B cell (primary cell): ENCODE measurements around the gene LPCAT4. TPM values are rescaled to one million over a fixed set of nuclear protein-coding genes. Genes with fewer than 3 reads are reported as not detected.

Experiments used
- ATAC-seq: fragments of 200-7000 bp; cut with Tn5 transposase; one replicate; pipeline ENCODE4 v1.10.0; 2021; ENCODE audit warnings: low read depth, mild to moderate bottlenecking, moderate number of reproducible peaks, moderate library complexity
- CTCF ChIA-PET: fragments of 350-600 bp; sonication (Branson Sonifier 250); formaldehyde crosslinking; loops from one replicate; lab custom pipeline; 2021; ENCODE audit warnings: antibody characterized with exemption, inconsistent platforms; lab: Charles Lee
- POLR2A ChIA-PET: fragments of 350-600 bp; sonication (Branson Sonifier 250); formaldehyde crosslinking; loops from one replicate; lab custom pipeline; 2021; ENCODE audit warnings: antibody characterized with exemption; lab: Charles Lee
- DNase-seq: peaks from one replicate; pipeline ENCODE4 v3.0.0; 2013
- H2AFZ ChIP-seq: 2 replicates; pipeline ENCODE4 v1.6.1; 2012; ENCODE audit warnings: mild to moderate bottlenecking, low read depth, low read length; ENCODE audit not compliant: insufficient read depth, poor library complexity, severe bottlenecking
- H3K27ac ChIP-seq, 2 donors: 1 replicate in 1 of 2; 2 replicates in 1 of 2; pipeline ENCODE4 v1.5.1; 2012 to 2013; ENCODE audit warnings: low read length in 2 of 2, mild to moderate bottlenecking in 2 of 2, moderate library complexity in 1 of 2
- H3K27me3 ChIP-seq, 4 experiments: fragments of 200-600 bp in 1 of 4; sonication (generic) in 1 of 4; replicated peaks in 1 of 4; 1 replicate in 2 of 4; 2 replicates in 2 of 4; pipeline versions ENCODE4 v1.6.1 to v1.7.0; 2013 to 2016; ENCODE audit warnings: low read length in 3 of 4, mild to moderate bottlenecking in 2 of 4, mixed read lengths in 1 of 4, moderate library complexity in 1 of 4; ENCODE audit not compliant: insufficient read depth in 4 of 4, control insufficient read depth in 3 of 4; ENCODE audit errors: control extremely low read depth in 1 of 4
- H3K36me3 ChIP-seq, 2 experiments: replicated peaks in 1 of 2; 1 replicate in 1 of 2; 2 replicates in 1 of 2; pipeline versions ENCODE4 v1.6.1 to v1.7.1; 2013; ENCODE audit warnings: low read length in 1 of 2; ENCODE audit not compliant: insufficient read depth in 2 of 2, control insufficient read depth in 1 of 2; ENCODE audit errors: control extremely low read depth in 1 of 2, extremely low read depth in 1 of 2
- H3K4me1 ChIP-seq, 2 donors: fragments of 200-600 bp in 1 of 2; sonication (generic) in 1 of 2; 1 replicate in 1 of 2; 2 replicates in 1 of 2; pipeline versions ENCODE4 v1.5.1 to v1.6.1; 2013 to 2017; ENCODE audit warnings: low read length in 2 of 2; ENCODE audit not compliant: control insufficient read depth in 2 of 2, insufficient read depth in 2 of 2
- H3K4me2 ChIP-seq: replicated peaks from 2 replicates; pipeline ENCODE3; 2012; ENCODE audit warnings: mild to moderate bottlenecking, low read depth, low read length; ENCODE audit not compliant: poor library complexity, severe bottlenecking
- H3K4me3 ChIP-seq, 5 experiments: fragments of 200-600 bp in 1 of 5; sonication (generic) in 1 of 5; 1 replicate in 3 of 5; 2 replicates in 2 of 5; pipeline versions ENCODE4 v1.5.1 to v1.7.0; 2011 to 2016; ENCODE audit warnings: low read length in 4 of 5, mild to moderate bottlenecking in 4 of 5, low read depth in 2 of 5, control low read depth in 1 of 5, moderate library complexity in 1 of 5; ENCODE audit not compliant: insufficient read depth in 1 of 5; ENCODE audit errors: control extremely low read depth in 1 of 5, extremely low read depth in 1 of 5
- H3K79me2 ChIP-seq: fragments of 200-600 bp; sonication (generic); one replicate; pipeline ENCODE4 v1.6.0; 2016; ENCODE audit warnings: low read length; ENCODE audit not compliant: control insufficient read depth, insufficient read depth
- H3K9ac ChIP-seq: fragments of 200-600 bp; sonication (generic); 2 replicates; pipeline ENCODE4 v1.6.1; 2017; ENCODE audit warnings: mild to moderate bottlenecking, low read length, moderate library complexity
- H3K9me3 ChIP-seq, 3 donors: one replicate each; pipeline versions ENCODE4 v1.6.1 to v1.7.1; 2013; ENCODE audit warnings: low read length in 2 of 3; ENCODE audit not compliant: control insufficient read depth in 2 of 3, insufficient read depth in 1 of 3; ENCODE audit errors: control extremely low read depth in 1 of 3
- H4K20me1 ChIP-seq: 2 replicates; pipeline ENCODE4 v1.6.0; 2012; ENCODE audit warnings: mild to moderate bottlenecking, low read length; ENCODE audit not compliant: insufficient read depth, control insufficient read depth, poor library complexity, severe bottlenecking
- H3K27ac Mint-ChIP-seq: one replicate; pipeline ENCODE4 v1.8.0; 2021; ENCODE audit warnings: mixed read lengths
- H3K27me3 Mint-ChIP-seq: one replicate; pipeline ENCODE4 v1.8.0; 2021; ENCODE audit warnings: mixed read lengths
- H3K4me1 Mint-ChIP-seq: one replicate; pipeline ENCODE4 v1.8.0; 2021; ENCODE audit warnings: mixed read lengths
- H3K4me3 Mint-ChIP-seq: one replicate; pipeline ENCODE4 v1.8.0; 2021; ENCODE audit warnings: mixed read lengths
- H3K9me3 Mint-ChIP-seq: one replicate; pipeline ENCODE4 v1.8.0; 2022; ENCODE audit warnings: mixed read lengths; ENCODE audit not compliant: insufficient read depth
- EZH2 ChIP-seq: IDR thresholded peaks from 2 replicates; pipeline ENCODE4 v1.6.1; 2012; ENCODE audit warnings: borderline replicate concordance, low read depth, mild to moderate bottlenecking, moderate library complexity, low read length; ENCODE audit not compliant: insufficient read depth, poor library complexity, severe bottlenecking
- WGBS: methylation state at CpG from one replicate; pipeline ENCODE4 v1.1.5; 2013; ENCODE audit warnings: missing lambda C conversion rate; ENCODE audit not compliant: insufficient coverage; 5-methylcytosine and 5-hydroxymethylcytosine counted together
- intact Hi-C: fragments of 100-400 bp; cut with micrococcal nuclease; formaldehyde crosslinking; loops from one replicate; pipeline ENCODE4 v1.10.0; 2022
- polyA plus RNA-seq: library from polyadenylated mRNA; depleted of rRNA; stranded (reverse); fragments of >200 nt; gene quantifications from 2 replicates; pipeline ENCODE4 v1.2.3, GENCODE V29; 2012
- total RNA-seq, 2 donors: library from RNA; stranded (reverse); fragments of 120-200 nt in 1 of 2; gene quantifications; 1 replicate in 1 of 2; 2 replicates in 1 of 2; pipeline versions ENCODE4 v1.2.3 to v1.2.4, GENCODE V29; 2013 to 2022
- TF ChIP-seq, protein P1 (sequence below): fragments of 200-600 bp; IDR thresholded peaks from one replicate; pipeline ENCODE4 v1.8.0; 2022; ENCODE audit warnings: antibody characterized with exemption, mild to moderate bottlenecking

Gene LPCAT4
- total and polyA plus RNA-seq, 2 donors (not counting 1 experiment from before 2014, with no cell fraction given): 64.2 to 76.3 TPM

DNA sequence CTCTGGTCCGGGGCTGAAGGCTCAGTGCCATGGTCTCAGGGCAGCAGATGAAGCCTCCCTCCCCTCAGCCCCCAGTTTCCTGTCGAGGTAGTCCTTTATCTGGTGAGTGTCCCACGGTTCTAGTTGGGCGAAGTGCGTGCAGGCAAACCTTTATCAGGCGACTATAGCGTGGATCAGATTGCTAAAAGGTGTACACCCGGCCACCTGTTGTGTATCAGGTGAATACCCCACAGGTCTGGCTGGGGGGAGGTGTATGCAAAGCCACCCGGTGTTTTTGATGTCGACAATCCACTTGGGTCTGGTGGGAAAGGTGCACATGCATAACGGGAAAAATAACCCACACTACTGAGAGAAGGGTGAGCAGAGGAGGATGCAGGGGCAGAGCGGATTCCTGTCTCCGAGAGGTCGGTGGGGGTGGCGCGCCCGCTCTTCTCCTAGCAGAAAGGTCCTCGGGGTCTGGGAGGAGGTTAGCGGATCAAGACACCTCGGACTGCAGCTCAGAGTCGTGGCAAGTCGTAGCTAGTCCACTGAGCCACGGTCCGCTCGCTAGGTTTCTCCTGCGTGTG is 29.9 kb downstream of the LPCAT4 start:
- peaks cover 54% of the 10 kb centered on the region for H3K4me1 Mint-ChIP-seq
- Histone ChIP-seq H3K9me3 (no peaks in the 10 kb centered on the region), H2AFZ (peak overlapping the region; percentile 80), H3K4me1 (peaks cover 38 to 40% of the 10 kb centered on the region in 2 donors), H3K27me3 (no peaks in the 10 kb centered on the region), H3K79me2 (peaks cover 98% of the 10 kb centered on the region), H3K4me3 (peak overlapping the region; percentile 96 to 98 (median 97)), H3K4me2 (peak overlapping the region; percentile 85), H3K36me3 (peaks cover 0 to 26% of the 10 kb centered on the region in 2 experiments), H3K27ac (peak overlapping the region; percentile 87 to 93), H3K9ac (peak overlapping the region; percentile 98), H4K20me1 (no peaks in the 10 kb centered on the region)
- ChIA-PET POLR2A (interaction anchor here (0.5 to 2.2 kb wide), 4 partner anchors 8 to 284 kb away, joined by 3 to 21 read pairs (median 8); partner anchors contain the start of gene LPCAT4), CTCF (interaction anchor here (0.8 to 5.3 kb wide), 7 partner anchors 9 to 251 kb away, joined by 3 to 37 read pairs (median 5); partner anchors contain the start of genes EMC4 and LPCAT4)
- DNase-seq: peak; percentile 62
- intact Hi-C loops: loop anchor here (1.0 to 10.0 kb wide), 3 partner anchors 30 to 648 kb away; partner anchors contain the start of genes AVEN, LPCAT4 and ZNF770
- H3K4me3 Mint-ChIP-seq: peak overlapping the region; percentile 100
- under 1% methylated on average over 23 of the region's 26 CpGs for WGBS
- H3K27me3 Mint-ChIP-seq: no peaks in the 10 kb centered on the region
- peak overlapping the region; percentile 99 for H3K27ac Mint-ChIP-seq
- no peaks in the 10 kb centered on the region for H3K9me3 Mint-ChIP-seq
- peak; percentile 0 for ATAC-seq
- no peak for TF ChIP-seq EZH2
- TF ChIP-seq, protein P1, sequence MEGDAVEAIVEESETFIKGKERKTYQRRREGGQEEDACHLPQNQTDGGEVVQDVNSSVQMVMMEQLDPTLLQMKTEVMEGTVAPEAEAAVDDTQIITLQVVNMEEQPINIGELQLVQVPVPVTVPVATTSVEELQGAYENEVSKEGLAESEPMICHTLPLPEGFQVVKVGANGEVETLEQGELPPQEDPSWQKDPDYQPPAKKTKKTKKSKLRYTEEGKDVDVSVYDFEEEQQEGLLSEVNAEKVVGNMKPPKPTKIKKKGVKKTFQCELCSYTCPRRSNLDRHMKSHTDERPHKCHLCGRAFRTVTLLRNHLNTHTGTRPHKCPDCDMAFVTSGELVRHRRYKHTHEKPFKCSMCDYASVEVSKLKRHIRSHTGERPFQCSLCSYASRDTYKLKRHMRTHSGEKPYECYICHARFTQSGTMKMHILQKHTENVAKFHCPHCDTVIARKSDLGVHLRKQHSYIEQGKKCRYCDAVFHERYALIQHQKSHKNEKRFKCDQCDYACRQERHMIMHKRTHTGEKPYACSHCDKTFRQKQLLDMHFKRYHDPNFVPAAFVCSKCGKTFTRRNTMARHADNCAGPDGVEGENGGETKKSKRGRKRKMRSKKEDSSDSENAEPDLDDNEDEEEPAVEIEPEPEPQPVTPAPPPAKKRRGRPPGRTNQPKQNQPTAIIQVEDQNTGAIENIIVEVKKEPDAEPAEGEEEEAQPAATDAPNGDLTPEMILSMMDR: no peak
